MV-4-11 (cell line): ENCODE results near the gene BRINP3.

Experiments used
- DNase-seq: peaks from one replicate; lab custom pipeline; 2025; lab: John Stamatoyannopoulos, UW

BRINP3 gene

GRCh38 chr1:190104961-190105360, 372.7 kb downstream of the BRINP3 start:
- no peak for DNase-seq

DNA sequence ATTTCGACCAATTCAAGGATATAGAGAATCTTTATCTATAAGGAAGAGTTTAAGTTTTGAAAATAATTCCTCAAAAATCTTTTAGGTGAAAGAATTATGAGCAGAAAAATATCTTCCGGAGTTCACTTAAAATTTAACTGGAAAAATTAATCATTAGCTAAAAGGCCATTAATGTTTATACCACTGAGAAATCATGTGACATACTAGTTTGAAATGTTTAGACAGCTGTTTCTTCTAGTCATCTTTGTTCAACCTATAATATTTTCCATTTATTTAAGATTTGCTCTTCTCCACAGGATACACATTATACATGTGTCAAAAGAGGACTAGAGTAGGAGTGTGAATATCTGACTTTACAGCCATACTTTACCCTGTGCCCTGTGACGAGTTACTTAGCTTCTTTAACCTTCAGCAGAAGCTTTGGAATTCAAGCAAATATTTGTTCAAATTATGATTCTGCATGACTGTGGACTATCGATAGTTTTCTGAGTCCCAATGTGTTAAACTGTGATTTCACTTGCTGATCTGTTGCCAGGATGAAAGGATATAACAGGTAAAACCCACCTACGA, 374.8 kb downstream of the BRINP3 start:
- DNase-seq, result no peak

DNA sequence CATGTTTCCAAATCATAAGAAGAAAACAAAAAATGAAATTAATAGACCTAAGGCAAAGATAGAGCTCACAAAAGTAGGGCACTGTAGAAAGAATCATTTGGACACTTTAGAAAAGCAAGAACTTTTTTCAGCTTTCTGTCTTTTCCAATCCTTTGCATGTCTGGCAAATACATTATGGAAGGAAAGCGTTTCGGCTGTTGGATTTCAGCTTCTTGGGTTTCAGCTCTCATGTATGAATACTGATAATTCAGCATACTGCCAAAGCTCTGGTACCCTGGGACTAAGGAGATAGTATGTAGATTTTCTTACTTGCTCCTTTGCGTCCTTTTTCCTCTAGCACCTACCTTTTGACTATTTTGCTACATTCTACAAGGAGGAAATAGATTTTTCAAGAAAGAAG, 375.9 kb downstream of the BRINP3 start:
- DNase-seq, result no peak

GRCh38 chr1:190098756-190099155, 378.9 kb downstream of the BRINP3 start:
- no peak for DNase-seq

GRCh38 chr1:190098107-190098506, 379.6 kb downstream of the BRINP3 start:
- no peak for DNase-seq

DNA sequence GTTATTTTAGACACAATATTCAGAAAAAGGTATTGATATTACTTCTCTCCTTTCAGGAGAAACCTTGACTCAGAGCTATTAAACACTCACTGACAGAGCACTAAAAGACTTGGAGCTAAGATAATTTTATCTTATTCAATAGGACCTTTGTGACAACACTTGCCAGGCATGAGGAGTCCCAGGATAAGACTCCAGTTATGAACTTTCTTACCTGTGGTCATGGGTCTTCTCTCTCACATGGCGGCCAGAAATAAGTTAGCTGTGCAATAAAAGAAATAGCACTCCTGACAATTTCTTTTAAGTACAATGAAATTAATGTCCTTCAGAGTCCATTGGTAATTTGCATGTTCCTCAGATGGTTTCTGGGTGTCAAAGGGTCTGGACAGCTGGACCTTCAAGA, 382.1 kb downstream of the BRINP3 start:
- no peak for DNase-seq

DNA sequence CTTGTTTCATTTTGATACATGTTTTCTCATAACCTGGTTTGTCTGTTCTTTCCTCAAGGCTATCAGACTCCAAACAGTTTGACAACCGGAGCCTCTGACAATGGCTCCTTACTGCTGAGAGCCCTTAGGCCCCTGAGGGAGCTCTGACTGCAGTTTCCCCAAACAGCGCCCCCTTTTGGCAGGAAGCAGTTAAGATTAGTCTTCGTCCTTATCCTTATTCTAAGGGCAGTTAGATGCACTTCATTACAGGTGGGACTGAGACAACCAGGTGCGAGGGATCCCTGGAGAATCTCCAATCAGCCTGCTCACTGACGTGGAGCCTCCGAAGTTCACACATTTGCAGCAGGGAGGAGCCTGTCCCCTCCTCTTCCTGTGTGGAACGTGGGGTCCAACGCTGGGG, 393.1 kb downstream of the BRINP3 start:
- no peak for DNase-seq

DNA sequence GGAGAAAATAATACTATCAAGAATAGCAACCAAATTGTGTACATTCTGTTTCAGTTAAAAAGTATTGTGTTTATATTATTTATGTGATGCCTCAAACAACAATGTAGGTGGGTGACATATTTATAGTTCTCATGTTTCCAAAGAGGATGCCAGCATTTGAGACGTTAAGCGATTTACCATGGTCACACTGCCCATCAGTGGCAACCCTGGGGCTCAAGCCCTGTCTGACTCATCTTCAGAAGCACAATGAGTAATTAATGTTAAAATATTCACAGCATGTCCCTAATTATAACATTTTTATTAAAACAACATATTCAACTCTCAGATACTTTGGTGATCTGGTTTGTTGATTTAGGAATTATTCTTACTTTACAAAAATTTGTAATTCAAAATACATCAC, 409.4 kb downstream of the BRINP3 start:
- DNase-seq, result no peak

- DNase-seq, result no peak
Observed at GRCh38 chr1:190067592-190067991, 410.1 kb downstream of the BRINP3 start.

DNA sequence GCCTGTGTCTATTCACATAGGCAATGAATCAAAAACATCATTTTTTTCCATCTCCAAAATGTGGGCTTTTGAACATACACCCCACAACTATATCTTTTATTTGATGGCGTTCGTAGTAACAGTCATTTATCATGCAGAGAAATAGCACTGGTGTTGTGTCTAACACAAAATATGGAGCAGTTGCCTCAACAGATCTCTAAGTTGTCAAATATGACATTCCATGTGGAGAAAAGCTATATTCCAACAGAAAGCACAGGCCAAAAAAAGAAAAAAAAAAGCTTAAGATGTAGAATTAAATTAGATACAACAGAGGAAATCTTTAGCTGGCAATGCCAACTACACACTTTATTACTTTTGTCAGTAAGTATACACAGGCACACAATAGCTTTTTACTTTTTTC, 411.7 kb downstream of the BRINP3 start:
- no peak for DNase-seq

DNA sequence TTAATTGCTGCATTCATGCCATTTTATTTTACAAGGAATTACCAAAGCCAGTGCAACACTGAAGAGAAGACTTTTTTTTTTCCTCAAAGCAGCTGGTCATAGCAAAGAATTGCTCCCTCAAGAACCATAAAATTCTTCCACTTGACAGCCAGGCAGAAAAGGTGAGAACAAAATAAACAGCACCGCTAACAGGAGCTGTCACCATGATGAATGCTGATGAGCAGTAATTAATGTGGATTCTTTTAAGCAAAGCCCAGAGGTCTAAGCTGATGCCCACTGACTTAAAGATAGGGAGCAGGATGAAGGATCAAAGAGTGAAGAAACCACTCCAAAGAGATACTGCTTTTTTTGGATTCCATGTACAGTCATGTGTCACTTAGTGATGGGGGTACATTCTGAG, 428.4 kb downstream of the BRINP3 start:
- DNase-seq, result no peak
